DMS53 treated with DMSO at 0.1 percent for 48 hours (cell line): ENCODE measurements around the gene JAZF1.

Experiments used
- DNase-seq: peaks from one replicate; lab custom pipeline; 2025; ENCODE audit not compliant: unreplicated experiment; lab: John Stamatoyannopoulos, UW

Gene JAZF1

GRCh38 chr7:27992097-27992496, 188.5 kb downstream of the JAZF1 start:
- DNase-seq = no peak

- DNase-seq = no peak
These were observed 189.5 kb downstream of the JAZF1 start for GRCh38 chr7:27991006-27991528.

GRCh38 chr7:27976531-27976930, 204.1 kb downstream of the JAZF1 start:
- no peak for DNase-seq

DNA sequence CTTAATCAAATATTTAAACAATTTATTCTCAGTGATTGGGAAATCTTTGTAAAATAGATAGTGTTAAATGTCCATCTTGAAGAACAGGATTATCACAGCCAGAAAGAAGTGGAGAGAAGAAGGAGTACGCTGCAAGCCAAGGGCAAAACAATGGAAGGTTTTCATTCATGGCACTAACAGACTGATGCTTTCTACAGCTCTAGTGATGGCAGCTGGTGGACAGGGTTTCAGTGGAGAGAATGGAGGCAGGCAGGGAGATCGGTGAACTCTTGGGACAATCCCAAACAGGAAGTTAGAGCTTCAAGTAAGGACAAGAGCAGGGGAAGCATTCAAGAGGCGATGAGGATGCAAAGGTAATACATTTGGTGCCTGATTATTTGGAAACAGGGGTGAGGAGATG, 207.0 kb downstream of the JAZF1 start:
- no peak for DNase-seq

DNA sequence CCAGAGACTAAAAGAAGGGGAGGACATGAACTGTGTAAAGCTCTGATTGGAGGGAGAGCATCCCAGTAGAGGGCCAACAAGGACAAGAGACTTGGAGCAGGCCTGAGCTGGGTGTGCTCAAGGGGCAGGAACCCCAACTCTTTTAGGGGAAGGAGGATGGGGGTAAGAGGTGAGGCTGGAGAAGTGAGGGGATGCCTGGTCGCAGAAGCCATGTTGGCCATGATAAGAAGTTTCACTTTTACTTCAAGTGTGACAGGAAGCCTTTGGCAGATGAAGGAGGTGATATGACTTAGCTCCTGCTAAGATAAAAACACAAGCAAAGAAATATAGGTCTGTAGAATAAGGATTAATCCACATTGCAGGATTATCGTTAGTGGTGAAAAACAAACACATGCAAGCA, 208.3 kb downstream of the JAZF1 start:
- no peak for DNase-seq

DNA sequence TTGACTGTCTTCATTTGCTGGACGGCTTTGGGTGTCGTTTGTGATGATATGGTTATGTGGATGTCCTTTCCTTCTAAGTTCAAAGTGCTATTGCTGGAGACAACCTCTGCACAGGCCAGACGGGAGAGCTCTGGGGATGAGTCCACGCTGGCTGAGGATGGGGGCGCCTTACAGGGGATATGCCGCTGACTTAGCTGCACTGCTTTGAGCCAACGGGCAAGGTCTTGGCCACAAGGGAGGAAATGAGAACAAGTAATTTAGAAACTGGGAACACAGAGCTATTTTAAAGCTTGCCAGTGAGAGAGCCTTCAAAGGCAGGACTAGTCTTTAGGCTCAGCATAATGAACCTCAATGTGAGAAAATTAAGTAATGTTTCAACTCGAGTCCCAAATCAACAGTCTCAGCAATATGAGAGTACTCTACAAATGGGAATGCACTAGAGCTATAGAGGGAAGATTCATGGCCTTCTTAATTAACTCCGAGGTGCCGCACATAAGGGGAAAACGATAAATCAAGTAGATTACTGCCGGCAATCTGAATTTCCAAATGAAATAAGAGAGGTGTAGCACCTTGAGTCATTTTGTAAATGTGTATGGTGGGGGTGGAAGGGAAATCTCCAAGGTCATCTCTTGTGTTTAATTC, 209.3 kb downstream of the JAZF1 start:
- no peak for DNase-seq

- DNase-seq = no peak
These were observed 210.2 kb downstream of the JAZF1 start for GRCh38 chr7:27970350-27970749.

DNA sequence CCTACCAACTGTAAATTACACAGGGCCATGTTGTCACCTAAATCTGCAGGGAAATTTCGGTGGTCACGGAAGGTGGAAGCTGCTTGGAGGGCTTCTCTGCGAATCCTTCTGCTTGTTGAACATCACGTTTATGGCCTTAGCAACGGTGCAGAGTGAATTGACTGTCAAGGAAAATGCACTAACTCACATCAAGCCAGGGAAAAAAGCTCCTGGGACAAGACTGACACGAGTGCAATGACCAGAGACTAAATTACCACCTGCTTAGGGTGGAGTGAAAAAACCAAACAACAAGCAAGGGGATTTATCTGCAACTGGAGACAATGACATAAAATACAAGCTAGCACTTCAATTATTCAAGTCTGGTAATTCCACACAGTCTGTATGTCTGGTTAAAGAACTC, 211.2 kb downstream of the JAZF1 start:
- DNase-seq = no peak

GRCh38 chr7:27967639-27968038, 213.0 kb downstream of the JAZF1 start:
- DNase-seq = no peak

DNA sequence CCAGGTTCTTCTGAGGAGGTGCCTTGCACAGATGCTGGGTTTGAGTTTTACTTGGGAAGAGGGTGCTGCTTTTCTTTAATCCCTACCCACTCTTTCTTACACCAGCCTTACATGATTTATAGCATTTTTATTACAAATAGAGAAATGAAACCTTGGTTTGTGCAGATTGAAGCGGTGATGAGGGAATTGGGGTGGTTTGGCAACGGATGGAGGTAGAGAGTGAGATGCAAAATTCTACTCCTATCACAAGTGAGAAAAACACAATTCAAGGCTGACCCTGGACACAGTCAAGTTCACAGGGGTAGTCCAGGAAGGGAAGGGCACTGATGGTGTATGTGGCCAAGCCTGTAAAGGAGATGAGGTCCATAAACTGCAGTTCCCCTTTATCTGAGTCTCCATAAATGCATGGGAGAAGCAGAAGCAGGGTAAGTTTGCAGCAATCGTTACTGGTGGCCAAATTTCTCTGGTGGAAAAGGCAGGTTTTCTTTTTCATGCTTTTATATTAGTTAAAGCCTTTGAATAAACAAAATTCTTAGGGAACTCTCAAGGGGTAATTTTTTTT, 214.3 kb downstream of the JAZF1 start:
- DNase-seq = no peak

DNA sequence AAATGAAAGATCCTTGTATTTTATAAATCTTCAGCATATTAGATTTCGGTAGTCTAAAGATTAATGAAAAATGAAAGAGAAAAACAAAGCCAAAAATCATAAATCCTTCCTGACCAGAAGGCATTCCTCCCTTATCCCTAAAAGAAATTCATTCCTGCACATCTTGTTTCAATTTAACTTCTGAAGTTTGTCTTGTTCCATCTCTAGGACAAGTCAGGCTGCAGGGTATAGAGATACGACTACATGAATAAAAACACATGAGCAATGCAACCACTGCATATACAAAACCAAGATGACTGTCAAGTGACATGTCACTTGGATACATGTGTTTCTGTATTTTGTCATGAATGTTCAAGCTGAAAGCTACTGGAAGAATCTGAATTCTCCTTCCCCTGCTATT, 214.9 kb downstream of the JAZF1 start:
- DNase-seq = no peak

- DNase-seq = no peak
These were observed 215.8 kb downstream of the JAZF1 start for GRCh38 chr7:27964820-27965219.

DNA sequence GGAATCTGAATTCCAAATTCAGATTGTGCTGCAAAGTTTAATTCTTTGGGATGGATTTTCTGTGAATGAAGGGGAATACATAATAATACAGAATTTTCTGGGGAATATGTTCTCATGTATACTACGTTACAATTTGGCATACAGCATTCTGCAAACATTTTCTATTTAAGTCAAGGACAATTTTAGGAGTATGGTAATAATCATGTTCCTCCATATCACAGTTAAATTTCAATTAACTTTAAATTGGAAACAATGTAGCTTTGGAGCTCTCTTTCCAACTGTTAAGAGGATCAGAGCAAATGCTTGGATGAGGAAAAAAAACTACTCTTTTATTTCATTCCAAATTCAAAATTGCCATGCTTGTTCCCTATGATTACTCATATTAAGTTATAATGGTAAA, 217.5 kb downstream of the JAZF1 start:
- no peak for DNase-seq

DNA sequence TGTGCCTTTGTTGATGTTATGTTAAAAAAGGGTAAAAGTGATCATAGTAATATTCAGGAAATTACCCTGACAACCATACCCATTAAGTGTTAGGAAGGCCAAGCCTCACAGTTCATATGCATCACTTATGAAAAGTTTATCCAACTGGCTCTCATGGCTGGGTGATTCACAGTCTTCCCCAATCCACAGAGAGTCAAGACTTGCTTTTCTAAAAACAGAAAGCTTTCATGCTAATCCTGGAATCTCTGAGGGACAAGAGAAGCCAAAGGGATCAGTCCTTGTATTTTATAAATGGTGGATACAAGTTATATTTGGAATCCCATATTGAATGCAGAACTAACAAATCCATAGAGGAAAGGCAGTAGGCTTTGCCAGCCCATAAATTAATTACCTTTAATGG, 218.3 kb downstream of the JAZF1 start:
- DNase-seq = no peak

DNA sequence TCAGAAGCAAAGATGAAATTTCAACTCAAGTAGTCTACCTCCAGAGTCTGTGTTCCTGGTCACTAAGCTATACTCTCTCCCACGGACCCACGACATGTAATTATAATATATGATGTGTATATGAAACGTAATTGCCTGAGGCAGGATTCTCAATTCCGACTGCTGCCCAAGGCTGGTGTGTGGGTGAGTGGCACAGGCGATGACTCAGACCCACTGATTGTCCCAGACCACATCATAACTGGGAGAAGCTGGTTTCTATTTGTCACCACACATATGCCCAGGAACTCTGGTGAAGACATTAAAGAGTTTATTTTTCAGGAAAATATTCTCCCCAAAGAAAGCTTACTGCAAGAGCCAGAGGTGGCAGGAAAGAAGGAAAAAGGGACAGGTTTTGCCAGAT, 219.3 kb downstream of the JAZF1 start:
- DNase-seq = no peak

DNA sequence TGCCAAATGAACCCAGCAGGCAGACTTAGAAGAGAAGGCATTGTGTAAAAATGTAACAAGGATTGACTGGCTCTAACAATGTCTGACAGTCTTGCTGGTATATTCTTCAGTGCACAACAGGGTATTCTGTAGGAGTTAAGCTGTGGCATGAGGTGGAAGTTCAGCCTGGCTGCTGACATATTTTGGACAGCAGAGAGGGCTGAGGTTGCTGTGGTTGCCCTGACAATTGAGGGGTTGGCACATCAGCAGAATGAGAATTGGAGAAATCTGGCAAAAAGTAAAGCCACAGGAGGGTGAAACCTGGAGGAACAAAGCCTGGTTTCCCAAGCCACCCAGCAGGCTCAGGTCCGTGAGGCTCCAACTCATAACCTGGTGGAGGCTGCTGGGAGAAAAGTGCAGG, 220.2 kb downstream of the JAZF1 start:
- DNase-seq = no peak

DNA sequence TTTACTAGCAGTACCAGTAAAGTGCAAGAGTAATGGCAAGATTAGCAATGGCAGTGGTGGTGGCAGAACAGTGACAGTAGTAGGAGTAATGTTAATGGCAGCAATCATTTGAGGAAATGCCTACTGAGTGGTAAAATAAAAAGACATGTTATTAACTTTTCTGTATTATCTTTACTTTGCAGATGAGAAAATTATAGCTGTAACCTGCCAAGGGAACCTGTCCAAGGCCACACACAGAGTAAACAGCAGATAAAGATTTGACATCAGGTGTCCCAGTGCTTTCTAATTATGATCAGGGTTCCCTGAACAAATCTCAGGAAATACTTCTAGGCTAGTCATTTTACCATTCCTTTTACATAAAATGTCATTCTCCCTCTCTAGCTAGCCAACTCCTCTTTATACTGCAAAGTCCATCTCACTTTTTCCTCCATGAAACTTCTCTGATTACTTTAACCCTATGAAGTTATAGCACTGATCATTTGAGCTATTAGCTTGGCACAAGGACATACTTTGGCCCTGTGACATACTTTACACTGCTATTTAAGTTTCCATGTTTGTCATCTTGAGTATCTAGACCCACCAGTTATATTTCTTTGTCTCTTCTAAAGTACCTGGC, 221.6 kb downstream of the JAZF1 start:
- DNase-seq = no peak

- DNase-seq = no peak
These were observed 225.0 kb downstream of the JAZF1 start for GRCh38 chr7:27955596-27955995.

DNA sequence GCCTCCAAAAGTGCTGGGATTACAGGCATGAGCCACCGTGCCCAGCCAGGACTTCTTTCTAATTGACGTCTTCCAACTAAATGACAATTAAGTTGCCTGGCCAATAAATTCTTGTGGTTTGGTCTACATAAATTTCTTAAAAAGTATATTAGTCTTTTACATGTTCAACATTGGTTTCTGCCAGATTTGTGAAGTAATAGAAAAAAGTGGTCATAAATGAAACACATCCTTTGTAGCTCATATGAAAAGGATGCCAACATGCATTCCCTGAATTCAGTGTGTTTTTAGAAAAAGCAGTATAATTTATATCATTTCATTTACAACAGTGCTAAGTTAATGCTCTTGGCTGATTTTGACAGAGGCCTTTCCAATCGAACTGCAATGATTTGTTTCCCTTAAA, 225.6 kb downstream of the JAZF1 start:
- DNase-seq = no peak

- DNase-seq = no peak
These were observed 226.8 kb downstream of the JAZF1 start for GRCh38 chr7:27953777-27954176.

GRCh38 chr7:27953361-27953760, 227.2 kb downstream of the JAZF1 start:
- no peak for DNase-seq

DNA sequence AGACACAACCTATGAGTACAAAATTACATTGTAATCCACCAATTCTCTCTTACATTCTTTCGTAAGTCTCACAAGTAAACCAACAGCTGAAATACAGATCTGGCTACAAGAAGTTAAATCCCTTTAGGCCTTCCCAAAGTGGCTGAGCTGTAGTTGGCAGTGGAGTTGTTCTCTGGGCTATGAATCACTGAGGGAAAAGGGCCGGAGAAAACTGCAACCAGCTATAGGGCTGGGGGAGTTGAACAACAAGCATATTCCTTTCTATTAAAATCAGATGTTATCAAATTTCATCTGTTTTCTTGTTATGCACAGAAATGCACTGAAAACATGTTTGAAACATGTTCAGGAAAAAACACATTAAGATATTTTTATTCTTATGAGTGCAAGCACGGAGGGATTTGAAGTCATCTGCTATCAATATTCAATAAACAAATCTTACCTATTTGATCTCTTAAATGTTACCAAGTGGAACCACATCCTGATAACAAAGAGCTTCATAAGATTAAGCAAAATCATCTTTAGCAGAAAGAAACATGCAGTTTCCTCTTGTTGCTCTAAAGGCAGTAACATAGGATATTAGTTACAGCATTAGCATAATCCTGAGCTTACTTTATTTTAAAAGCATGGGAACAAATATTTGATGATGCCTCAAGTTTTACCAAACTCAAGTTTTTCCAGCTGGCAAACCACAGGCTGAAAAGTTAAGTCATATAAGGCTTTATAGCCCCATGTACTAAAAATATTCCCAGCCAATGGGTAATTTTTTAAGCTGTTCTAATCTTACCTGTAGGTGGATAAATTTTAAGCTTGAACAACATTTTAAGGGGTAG, 227.9 kb downstream of the JAZF1 start:
- DNase-seq = no peak
